GM19240 (cell line): ENCODE data around the gene UBC.
"Not testable (repeated sequence)": the region's sequence is repeated elsewhere in the genome, so short reads cannot be mapped to it uniquely, and the experiment has no call there.

Source experiments
- DNase-seq: peaks from one replicate; pipeline ENCODE4 v3.0.0; 2011; ENCODE audit warnings: low spot score; ENCODE audit not compliant: insufficient read length

UBC gene

GRCh38 chr12:124915239-124916236, 1.1 kb upstream of the UBC start:
- DNase-seq: no peak

GRCh38 chr12:124913474-124914391, 717 bp downstream of the UBC start:
- DNase-seq: no peak

DNA sequence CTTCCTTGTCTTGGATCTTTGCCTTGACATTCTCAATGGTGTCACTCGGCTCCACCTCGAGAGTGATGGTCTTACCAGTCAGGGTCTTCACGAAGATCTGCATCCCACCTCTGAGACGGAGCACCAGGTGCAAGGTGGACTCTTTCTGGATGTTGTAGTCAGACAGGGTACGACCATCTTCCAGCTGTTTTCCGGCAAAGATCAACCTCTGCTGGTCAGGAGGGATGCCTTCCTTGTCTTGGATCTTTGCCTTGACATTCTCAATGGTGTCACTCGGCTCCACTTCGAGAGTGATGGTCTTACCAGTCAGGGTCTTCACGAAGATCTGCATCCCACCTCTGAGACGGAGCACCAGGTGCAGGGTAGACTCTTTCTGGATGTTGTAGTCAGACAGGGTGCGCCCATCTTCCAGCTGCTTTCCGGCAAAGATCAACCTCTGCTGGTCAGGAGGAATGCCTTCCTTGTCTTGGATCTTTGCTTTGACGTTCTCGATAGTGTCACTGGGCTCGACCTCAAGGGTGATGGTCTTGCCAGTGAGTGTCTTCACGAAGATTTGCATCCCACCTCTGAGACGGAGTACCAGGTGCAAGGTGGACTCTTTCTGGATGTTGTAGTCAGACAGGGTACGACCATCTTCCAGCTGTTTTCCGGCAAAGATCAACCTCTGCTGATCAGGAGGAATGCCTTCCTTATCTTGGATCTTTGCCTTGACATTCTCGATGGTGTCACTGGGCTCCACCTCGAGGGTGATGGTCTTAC, 1.7 kb downstream of the UBC start:
- not testable (repeated sequence) for DNase-seq

- not testable (repeated sequence) for DNase-seq
Measured at GRCh38 chr12:124911521-124911920, 2.9 kb downstream of the UBC start.

- no peak for DNase-seq
Measured at GRCh38 chr12:124910561-124911478, 3.6 kb downstream of the UBC start.

GRCh38 chr12:124909831-124910560, 4.5 kb downstream of the UBC start:
- no peak for DNase-seq

GRCh38 chr12:124906606-124907261, 7.7 kb downstream of the UBC start:
- peak; percentile 48 for DNase-seq

- DNase-seq: no peak
Measured at GRCh38 chr12:124904306-124905098, 9.9 kb downstream of the UBC start.

DNA sequence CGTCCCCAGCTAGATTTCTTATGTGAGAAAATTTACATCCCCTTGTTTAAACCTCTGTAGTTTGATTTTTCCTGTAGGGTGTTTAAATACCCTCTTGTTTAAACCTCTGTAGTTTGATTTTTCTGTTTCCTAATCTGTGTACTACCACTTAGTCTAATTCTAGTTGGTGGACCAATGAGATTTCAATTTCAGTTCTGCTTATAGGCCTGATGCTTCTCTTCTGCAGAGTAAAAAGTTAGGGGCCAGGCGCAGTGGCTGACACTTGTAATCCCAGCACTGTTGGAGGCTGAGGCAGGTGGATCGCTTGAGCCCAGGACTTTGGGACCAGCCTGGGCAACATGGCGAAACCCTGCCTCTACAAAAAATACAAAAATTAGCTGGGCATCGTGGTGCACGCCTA, 11.5 kb downstream of the UBC start:
- DNase-seq: no peak

- DNase-seq: no peak
Measured at GRCh38 chr12:124901003-124901402, 13.4 kb downstream of the UBC start.

GRCh38 chr12:124900345-124900795, 14.1 kb downstream of the UBC start:
- not testable (repeated sequence) for DNase-seq

DNA sequence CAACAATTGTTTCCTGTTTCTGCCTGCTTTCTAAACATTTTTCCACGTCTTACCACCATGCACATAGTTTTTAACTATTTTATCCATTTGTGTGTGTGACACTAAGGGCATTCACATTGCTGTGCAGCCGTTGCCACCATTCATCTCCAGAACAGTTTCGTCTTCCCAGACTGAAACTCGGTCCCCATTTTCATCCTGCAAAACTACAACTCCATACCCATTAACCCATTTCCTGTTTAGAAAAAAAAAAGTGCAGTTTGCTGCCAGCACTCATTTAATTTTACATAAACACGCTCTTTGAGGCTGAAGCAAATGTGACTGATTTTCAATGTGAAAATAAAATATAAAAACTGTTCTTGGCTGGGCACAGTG, 15.5 kb downstream of the UBC start:
- DNase-seq: no peak

- DNase-seq: no peak
Measured at GRCh38 chr12:124898200-124898922, 16.1 kb downstream of the UBC start.

DNA sequence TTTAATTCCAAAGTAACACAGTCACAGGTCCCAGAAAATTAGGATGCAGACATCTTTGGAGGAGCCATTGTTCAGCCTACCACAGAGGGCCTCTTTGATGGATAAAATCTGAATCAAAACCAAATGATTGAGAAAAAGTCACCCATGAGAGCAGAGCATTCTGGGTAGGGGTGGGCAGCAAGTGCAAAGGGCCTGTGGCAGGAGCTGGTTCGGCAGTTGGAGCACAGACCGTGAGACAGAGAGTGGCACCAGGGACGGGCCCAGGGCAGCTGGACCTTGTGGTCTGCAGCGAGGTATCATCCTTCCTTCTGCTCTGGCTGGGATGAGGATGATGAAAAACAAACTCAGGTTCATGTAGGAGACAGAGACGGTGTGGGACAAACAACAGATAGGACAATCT, 18.0 kb downstream of the UBC start:
- DNase-seq: no peak

DNA sequence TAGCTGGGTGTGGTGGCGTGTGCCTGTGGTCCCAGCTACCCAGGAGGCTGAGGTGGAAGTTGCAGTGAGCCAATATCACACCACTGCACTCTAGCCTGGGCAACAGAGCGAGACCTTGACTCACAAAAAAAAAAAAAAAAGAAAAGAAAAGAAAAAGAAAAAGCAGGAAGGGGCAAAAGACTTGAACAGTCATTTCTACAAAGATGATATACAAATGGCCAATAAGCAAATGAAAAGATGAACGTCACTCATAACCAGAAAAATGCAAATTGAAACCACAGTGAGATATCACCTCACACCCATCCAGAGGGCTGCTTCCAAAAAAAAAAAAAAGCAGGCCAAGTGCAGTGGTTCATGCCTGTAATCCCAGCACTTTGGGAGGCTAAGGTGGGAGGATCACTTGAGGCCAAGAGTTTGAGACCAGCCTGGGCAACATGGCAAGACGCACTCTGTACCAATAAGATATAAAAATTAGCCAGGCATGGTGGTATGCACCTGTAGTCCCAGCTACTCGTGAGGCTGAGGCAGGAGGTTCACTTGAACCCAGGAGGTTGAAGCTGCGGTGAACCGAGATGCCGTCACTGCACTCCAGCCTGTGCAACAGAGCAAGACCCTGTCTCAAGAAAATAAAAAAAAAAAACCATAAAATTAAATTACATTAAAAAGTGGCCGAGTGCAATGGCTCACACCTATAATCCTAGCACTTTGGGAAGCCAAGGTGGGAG, 20.5 kb downstream of the UBC start:
- no peak for DNase-seq

DNA sequence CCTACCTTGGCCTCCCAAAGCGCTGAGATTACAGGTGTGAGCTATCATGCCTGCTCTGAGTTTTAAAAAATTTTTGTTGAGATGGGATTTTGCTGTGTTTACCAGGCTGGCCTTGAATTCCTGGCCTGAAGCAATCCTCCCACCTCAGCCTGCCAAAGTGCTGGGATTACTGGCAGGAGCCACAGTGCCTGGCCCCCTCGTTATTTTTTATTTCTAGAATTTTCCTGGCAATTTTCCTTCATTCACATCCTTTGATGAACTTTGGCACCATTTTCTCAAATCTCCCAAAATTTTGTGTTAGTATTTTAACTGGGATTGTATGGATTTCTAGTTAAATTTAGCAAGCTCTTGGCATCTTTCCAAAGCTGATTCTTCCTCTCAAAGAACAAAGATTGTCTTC, 26.2 kb downstream of the UBC start:
- no peak for DNase-seq

- not testable (repeated sequence) for DNase-seq
Measured at GRCh38 chr12:124887766-124888165, 26.7 kb downstream of the UBC start.
